Measurements from ENCODE around the gene SLC11A1.

SLC11A1 gene

DNA sequence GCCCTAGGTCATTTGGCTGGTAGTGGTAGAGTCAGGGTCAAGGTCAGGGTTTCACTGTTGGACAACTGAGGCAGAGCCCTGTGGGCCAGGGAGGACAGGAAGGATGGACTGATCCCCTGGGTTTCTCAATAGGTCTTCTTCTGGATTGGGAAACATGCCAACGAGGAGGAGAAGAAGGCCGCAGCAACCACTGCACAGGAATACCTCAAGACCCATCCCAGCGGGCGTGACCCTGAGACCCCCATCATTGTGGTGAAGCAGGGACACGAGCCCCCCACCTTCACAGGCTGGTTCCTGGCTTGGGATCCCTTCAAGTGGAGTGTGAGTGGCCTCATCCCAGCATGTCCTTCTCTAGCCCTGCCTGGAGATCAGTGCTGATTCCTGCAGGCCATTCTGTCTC, 54.9 kb downstream of the SLC11A1 start:
- no peak for DNase-seq

DNA sequence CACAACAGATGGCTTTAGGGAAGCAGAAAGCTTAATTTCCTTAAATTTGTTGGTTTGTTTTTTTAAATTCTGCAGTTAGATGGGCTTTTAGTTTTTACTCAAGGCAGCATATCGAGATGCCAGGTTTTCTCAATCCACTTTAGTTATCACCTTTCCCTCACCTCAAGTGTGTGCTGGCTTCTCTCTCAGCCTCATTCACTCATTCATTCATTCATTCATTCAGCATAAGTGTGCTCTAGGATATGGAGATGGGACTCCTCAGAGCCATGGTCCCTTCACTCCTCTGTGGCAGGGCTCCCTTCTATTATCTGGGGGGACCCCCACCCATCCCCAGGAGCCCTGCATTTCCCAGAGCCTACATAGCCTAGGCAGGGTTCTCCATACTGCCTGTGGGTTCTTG, 55.9 kb downstream of the SLC11A1 start:
- no peak for DNase-seq

DNA sequence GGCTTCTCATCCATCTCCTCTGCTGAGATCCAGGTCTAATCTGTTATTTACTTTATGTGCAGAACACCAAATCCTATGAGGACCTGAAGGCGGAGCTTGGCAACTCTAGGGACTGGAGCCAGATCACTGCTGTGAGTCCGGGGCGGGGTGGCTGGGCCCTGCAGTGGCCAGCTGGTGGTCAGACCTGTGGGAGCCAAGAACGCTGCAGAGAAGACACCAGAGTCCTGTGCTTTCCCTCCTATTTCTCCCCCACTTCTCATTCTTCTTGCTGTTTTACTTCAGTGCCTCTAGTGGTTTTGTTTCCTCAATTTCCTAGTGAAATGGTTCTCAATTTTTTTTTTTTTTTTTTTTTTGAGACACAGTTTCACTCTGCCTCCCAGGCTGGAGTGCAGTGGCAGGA, 56.5 kb downstream of the SLC11A1 start:
- no peak for DNase-seq

DNA sequence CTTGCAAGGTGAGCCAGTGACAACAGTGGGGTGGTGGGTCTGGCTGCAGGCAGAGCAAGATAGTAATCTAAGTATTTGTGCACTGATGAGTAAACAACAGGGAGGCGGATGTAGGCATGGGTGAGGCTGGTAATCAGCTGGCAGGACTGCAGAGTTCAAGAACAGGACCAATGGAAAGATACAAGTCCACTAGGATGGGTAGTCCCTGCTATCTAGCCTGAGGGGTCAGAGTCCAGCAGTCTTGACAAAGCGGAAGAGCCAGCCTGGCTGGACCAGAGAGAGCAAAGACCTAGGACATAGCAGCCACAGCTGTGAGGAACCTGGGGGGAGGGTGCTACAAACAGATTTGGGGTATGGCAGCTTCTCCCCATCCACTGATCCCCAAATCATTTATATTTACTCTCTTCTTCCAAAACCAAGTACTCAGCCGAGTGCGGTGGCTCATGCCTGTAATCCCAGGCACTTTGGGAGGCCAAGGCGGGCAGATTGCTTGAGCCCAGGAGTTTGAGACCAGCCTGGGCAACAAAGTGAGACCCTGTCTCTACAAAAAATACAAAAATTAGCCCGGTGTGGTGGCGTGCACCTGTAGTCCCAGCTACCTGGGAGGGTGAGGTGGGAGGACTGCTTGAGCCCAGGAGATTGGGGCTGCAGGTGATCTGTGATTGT, 62.8 kb downstream of the SLC11A1 start:
- no peak for DNase-seq

DNA sequence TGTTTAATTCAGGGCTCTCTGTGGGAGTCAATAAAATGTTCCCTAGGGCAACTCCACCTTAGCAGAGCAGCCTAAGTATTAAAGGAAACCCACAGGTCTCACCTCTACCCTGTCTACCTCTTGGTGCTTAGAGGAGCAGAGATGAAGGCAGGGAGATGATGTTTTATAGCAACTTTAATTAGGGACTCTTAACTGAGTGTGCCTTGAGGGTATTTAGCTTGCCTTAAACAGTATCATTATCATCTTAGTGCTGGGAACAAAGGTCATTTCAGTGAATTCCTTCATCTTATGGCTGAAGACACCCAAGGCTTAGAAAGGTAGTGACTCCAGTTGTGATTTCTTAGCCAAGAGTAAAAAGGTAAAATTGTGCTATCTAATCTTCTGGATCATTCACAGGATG, 63.5 kb downstream of the SLC11A1 start:
- no peak for DNase-seq

All from GOT3 (cell line).